GM19452 (cell line): Measurements from ENCODE around the gene CDK5RAP1.
"Not testable (repeated sequence)": the region's sequence is repeated elsewhere in the genome, so short reads cannot be mapped to it uniquely, and the experiment has no call there.

Experiments
- ATAC-seq: cut with Tn5 transposase; IDR thresholded peaks from one replicate; pipeline ENCODE4 v1.9.1; 2021; ENCODE audit not compliant: unreplicated experiment

The CDK5RAP1 gene

DNA sequence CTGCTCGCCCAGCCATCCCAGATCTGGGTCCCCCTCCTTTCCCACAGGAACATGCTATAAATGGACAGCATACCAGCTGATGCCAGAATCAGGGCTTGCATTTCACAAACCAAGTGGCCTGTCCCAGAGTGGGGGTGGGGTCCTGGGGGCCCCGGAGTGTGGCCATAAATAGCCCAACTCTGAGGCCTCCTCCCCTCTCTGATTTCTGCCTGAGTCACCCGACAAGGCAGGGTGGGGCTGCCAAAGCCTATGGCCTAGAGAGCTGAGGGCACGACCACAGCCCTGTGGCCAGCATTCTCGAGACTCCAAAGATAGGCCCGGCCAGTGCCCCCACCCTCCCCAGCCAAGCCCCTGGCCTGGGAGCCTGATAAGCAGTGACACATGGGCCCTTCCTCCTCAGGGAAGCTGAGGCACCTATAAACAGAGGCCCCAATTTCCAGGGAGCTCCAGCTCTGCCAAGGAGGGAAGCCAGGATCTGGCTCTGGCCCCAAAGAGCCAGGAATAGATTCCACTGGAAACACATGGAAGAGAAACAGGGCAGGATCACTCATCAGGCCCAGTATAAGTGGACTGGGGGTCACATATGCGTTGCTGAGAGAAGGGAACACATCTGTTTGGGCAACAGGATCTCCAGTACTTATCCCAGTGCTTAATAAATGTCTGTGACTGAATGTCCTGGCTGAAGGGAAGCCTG lies 22.0 kb upstream of the CDK5RAP1 start:
- no peak for ATAC-seq

DNA sequence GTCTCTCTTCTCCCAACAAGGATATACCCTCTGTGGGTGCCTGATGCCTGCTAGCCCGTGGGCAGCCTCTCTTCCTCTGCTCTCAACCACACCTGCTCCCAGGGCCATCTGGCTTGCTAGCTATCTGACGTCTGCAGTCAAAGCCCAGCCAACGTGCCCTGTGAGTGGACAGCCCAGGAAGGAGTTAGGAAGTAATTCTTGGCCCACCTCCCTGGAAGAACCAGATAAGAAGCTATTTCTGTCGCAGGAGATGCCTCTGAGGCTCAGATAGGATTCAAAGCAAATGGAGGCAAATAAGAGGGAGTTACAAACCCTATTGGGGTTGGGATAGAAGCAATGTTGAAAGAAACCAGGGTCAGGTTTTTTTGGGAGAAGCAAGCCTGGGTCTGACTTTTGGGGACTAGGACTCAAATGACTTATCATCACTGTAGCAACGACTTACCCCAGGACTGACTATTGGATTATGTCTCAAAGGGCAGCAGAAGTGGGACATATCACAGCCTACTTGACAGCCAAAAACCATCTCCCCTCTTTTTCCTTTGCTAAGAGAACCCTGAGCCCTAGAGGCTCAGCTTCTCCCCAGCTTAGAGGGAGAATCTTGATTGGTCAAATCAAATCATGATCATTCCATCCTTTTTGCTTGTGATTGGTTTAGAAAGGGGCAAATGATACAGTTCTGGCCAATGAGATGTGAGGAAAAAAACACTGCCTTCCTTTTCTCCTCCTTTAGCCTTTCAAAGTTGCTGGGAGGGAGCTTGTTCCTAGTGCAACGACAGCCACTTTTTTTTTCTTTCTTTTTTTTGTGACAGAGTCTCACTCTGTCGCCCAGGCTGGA lies 18.0 kb upstream of the CDK5RAP1 start:
- no peak for ATAC-seq

DNA sequence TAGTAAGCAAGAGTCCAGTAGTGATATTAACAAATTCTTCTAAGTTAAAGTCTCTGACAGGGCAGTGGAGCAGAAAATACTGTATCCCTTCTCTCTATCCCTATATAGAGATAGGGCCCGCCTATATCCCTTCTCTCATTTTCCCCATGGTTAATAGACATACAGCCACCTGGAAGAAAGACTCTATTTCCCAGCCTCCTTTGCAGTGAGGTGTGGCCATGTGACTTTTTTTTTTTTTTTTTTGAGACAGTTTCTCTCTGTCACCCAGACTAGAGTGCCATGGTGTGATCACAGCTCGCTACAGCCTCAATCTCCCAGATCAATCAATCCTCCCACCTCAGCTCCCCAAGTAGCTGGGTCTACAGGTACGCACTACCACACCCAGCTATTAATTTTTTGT lies 16.7 kb upstream of the CDK5RAP1 start:
- no peak for ATAC-seq

DNA sequence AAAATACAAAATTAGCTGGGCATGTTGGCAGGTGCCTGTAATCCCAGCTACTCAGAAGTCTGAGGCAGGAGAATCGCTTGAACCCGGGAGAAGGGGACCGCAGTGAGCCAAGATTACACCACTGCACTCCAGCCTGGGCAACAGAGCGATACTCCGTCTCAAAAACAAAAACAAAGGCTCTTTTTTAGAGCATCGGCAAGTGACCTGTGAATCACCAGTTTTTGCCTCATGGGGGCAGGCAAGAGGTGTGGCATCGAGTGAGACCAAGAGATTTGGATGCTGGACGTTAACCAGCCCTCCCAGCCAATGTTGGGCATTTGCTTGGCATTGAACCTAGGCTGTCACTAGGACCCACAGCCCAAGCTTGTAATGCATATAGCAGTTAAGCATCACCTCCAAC lies 14.6 kb upstream of the CDK5RAP1 start:
- no peak for ATAC-seq

DNA sequence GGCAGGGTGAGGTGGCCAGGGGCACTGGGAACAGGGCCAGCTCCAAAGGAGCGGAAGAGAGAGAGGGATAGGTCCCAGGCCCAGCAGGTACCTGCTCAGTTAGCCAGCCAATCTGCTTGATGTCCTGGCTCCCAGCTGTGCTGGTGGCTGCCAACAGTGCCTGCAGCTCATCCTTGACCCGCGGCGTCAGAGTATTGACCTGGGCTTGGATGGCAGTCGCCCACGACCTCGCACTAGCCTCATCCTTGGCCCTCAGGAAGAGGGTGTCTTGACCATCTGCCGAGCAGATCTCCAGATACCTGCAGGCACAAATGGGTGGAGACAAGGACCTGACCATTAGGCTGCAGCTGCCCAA lies 11.1 kb upstream of the CDK5RAP1 start:
- ATAC-seq: no peak

DNA sequence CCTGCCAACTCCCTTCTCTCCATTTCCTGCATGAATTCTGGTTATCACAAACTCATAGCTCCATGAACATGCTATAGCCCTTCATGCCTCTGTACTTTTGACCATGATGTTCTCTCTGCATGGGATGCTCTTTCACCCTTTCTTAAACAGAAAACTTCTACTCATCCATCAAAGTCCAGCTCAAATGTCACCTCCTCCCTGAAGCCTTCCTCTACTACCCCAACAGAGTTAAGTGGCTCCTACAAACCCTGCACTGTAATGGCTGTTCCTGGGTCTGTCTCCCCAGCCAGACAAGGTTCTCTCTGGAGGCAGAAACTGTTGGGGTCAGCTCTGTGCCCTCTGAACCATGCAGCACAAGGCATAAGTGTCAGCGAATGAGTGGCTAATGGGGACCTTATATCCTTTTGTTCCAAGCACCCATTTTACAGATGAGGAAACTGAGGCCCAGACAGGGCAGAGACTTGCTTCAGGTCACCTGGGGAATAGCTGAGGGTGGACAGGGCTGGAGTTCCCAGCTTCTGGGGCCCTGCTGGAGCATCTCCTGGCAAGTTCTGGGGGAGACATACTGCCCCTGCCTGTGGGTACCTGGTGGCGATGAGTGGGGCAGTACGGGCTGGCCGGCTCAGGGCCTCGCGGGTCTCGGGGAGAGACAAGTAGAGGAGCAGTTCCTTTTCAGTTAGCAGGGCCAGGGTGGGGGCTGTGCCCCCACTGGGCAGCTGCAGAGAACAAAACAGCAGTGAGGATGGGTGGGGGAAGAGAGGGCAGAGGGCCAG lies 10.6 kb upstream of the CDK5RAP1 start:
- no peak for ATAC-seq

DNA sequence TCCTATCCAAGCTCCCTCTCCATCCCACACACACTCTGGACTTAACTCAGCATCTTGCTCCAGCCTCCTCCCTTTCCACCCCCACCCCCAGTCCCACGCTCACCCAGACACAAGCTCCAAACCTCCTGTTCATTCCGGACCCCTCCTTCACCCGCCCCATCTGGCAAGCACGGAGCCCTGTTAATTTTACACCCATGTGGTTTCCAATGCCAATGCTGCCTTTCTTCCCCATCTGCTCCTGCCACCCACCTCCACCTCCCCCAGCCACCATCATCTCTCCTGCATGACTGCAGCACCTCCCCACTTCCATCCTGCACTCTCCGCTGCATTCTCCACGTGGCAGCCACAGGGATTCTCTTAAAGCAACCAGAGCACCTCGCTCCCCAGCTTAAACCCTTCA lies 9.9 kb upstream of the CDK5RAP1 start:
- no peak for ATAC-seq

DNA sequence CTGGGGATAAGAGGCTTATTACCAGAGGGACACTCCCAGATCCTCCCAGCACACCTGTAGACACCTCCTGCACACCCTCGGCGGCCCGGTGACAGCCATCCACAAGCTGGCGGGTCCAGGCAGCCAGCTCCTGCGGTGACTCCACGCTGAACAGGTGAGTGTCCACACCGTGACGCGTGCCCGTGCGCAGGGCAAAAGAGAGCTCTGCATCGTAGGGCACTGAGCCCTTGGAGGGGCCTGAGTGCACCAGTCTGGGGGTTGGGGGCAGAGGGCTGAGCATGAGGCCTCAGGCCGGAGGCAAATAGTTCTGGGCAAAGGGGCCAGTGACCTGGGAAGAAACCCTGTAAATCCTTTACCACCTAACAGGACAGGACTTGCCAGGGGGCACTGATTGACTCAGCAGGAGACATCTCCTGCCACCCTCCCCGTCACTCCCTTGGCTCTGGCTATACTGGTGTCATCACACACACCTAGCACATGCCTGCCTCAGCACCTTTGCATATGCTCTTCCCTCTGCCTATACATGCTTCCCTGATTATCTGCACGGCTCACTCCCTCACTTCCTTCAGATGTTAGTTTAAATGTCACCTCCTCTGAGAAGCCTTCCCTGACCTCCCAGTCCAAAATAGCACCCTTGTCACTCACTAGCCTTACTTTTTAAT lies 8.9 kb upstream of the CDK5RAP1 start:
- no peak for ATAC-seq

DNA sequence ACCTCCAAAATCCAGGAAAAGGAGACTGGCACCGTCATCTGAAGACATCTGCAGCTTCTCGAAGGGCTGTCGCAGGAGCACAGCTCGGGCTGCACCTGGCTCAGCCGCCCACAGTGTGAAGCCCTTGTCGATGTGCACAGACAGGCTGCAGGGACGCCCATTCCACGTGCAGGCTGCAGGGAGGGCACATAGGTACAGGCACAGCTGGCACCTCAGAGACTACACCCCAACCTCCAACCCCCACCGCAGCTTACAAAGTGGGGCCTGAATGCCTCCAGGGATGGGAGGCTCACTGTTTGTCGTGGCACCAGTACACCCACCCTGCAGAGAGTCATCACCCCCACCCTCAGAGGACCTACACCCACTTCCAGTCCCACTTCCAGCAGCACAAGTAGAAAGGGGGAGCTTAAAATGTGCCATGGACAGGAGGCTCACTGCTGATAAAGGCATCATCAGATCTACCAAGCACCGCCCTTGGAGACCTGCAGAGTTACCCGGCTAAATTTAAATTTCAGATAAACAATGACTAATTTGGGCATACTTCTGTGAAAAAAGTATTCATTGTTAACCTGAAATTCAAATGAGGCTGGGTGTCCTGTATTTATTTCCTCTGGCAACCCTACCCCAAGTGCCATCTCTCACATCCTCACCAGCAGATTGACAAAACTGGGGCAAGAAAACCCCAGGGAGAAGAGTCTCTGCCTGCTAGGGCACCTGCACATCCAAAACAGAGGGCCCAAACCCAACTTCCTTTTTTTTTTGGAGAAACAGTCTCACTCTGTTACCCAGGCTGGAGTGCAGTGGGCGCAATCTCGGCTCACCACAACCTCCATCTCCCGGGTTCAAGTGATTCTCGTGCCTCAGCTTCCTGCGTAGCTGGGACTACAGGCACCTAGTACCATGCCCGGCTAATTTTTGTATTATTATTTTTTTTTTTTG lies 7.7 kb upstream of the CDK5RAP1 start:
- no peak for ATAC-seq

DNA sequence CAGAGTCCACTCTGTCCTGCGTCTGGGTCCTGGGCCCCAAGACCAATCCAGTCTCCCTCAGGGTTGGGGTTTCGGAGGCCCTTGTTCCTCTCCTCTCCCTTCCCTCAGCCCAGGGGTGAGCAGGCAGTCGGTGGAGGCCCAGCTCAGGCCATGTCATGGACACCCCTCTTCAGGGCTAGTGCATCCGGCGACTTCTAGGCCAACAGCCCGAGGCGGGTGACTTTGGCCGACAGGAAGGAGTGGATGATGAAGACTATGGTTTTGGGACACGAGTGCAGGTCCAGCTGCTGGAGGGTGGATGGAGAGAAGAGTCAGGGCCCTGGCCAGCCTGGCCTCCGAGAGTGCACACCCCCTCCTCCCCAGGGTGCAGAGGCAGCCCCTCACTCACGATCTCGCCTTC lies 7.0 kb upstream of the CDK5RAP1 start:
- no peak for ATAC-seq

DNA sequence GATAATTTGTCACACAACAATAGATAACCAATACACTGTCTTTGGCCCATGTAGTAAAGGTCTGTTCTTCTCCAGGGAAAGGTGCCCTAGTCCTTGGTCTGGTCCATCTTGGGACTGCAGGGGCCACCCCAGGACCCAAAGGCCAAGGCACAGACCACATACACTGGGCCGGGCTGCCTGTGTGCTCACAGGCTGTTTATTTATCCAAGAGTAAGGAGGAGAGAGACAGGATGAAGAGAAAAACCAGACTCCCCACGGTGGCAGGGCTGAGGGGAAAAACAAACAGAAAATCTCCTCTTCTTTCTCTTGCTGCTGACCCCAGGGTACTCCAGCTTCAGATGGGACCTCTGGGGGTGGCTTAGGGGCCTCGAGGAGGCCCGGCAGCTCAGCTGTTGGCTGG lies 6.5 kb upstream of the CDK5RAP1 start:
- ATAC-seq: no peak

DNA sequence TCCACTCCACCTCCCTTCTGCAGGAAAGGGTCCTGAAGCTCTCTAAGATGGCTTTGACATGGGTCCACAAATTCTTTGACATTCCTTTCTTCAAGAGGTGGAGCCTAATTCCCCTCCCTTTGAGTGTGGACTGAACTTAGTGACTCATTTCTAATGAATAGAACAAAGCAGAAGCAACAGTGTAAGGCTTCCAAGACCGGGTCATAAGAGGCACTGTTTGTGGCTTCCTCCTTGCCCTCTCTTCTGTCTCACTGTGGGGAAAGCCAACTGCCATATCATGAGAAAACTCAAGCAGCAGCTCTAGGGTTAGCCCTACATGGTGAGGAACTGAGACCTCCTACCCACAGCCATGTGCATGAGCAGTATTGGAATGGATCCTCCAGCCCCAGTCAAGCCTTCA lies 5.9 kb upstream of the CDK5RAP1 start:
- ATAC-seq: no peak

DNA sequence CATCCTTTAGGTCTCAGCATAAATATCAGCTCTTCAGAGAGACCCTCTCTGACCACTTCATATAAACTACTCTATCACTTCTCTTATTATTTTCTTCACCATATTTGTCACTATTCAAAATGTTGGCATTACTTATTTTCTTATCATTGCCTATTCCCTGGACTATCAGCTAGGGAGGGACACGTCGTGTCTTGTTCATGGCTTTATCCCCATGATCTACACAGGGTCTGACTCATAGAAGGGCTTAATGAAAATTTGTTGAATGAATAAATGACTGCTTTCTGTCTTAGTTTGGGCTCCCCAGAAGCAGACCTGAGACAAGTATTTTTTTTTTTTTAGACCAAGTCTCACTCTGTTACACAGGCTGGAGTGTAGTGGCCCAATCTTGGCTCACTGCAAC lies 3.0 kb upstream of the CDK5RAP1 start:
- no peak for ATAC-seq

DNA sequence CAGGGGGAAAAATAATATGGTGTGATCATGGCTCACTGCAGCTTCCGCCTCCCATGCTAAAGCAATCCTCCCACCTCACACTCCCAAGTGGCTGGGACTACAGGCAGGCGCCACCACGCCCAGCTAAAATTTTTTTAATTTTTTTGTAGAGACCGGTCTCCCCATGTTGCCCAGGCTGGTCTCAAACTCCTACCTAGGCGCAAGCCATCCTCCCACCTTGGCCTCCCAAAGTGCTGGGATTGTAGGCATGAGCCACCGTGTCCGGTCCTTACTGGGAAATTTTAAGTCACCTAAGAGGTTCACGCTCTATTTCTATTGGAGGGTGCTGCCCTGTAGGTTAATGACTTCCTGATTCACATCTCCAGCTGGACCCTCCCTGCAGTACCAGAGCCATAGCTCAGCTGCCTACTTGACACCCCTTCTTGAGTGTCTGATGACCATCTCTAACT lies 626 bp upstream of the CDK5RAP1 start:
- no peak for ATAC-seq

DNA sequence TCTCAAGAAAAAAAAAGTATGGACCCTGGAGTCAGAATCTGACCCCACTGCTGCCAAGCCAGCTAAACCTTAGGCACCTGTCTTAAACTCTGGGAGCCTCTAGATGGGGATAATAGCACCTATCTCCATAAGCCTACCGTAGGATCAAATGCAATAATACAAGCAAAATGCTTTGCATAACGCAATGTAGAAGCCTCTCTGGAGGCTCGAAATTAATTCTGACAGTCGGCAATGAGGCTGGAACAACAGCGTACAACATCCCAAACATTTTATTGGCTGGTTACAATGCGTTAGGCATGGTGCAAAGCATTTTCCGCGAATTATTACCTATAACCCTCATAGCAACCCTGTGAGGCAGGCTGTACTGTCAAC lies 521 bp downstream of the CDK5RAP1 start:
- ATAC-seq: no peak

DNA sequence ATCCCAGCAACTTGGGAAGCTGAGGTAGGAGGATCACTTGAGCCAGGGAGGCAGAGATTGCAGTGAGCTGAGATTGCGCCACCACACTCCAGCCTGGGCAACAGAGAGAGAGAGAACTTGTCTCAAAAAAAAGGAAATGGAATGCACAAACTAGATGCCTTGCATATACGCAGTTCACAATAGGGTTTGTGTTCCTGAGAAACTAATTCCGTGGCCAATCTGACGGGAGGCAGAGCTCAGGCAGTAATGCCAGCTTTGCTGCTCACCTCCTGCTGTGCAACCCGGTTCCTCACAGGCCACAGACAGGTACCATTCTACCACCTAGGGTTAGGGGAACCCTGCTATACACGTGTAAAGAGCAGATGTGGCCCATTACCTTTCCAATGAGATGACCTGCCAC lies 1.4 kb downstream of the CDK5RAP1 start:
- no peak for ATAC-seq

DNA sequence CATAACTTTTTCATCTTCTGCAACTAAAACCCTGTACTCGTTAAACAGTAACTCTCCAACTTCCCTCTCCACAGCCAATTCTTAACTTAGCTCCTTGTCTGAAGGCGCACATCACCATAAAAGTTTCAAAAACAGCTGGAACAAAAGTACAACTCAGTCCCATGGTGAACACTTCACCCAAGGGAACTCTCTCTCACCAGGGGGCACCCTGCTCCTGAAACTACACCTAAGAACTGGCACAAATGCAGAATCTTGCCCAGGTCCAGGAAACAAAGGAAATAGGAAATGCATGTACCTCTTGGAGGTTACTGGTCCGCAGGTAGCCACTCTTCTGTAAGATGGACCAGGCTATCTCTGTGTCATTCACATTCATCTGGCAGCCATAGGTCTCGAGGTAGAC lies 6.6 kb downstream of the CDK5RAP1 start:
- no peak for ATAC-seq

DNA sequence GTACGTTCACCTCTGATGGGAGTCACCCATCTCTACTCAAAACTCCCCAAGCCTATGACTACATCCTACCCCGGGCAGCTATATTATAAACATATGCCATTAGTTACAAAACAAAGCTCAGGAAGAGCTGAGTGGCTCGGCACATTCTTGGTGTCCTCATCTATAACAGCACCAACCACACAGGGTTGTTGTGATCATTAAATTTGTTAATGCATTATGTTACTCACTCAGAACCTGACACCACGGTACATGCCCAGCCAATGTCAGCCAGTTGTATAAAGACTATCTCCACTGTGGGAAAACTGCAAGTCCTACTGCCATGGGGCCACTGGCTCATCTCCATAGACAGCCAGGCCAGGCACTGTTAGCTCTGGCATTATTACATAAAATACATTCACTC lies 7.7 kb downstream of the CDK5RAP1 start:
- ATAC-seq: no peak

DNA sequence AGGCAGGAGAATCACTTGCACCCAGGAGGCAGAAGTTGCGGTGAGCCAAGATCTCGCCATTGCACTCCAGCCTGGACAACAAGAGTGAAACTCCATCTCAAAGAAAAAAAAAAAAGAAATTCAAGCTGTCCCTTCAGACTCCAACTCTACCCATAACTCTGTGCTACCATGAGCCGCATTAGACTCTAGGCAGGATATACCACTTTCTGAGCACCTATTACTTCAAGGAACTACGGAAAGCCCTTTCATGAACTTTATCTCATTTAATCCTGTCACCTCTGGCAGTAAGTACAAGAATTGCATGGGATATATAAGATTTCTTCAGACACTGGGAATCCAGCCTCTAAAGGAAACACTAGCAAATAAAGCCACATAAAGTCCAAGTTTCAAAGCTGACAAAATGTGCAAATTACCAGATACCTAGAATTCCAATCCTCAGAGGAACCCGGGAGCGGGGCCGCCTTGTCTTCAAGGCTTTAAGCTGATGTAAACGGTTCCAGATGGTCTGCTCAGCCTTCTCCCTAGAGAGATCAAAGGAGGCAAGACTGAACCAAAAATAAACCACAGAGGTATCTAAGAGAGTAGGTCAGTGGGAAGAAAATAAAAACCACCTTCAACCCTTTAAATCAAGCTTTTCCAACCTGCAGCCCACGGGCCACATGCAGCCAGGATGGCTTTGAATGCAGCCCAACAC lies 9.4 kb downstream of the CDK5RAP1 start:
- ATAC-seq: no peak

DNA sequence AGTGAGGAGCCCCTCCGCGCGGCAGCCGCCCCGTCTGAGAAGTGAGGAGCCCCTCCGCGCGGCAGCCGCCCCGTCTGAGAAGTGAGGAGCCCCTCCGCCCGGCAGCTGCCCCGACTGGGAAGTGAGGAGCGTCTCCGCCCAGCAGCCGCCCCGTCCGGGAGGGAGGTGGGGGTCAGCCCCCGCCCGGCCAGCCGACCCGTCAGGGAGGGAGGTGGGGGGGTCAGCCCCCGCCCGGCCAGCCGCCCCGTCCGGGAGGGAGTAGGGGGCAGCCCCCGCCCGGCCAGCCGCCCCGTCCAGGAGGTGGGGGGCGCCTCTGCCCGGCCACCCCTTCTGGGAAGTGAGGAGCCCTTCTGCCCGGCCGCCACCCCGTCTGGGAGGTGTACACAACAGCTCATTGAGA lies 12.0 kb downstream of the CDK5RAP1 start:
- not testable (repeated sequence) for ATAC-seq
